ENCODE measurements around the gene RIN3. TPM values are rescaled to one million over a fixed set of nuclear protein-coding genes. Genes with fewer than 3 reads are reported as not detected.

Gene RIN3
- total RNA-seq, 1 donor: 7.3 TPM

- H3K4me3 ChIP-seq (ENCODE audit: low read depth, low read length): no peak overlapping the region
- no peak for TF ChIP-seq CTCF (IDR thresholded peaks at IDR 0.05; ENCODE audit: insufficient read depth, low read depth, low read length)
- peak; percentile 98 for DNase-seq (ENCODE audit: low read depth)
These were observed 212.8 kb downstream of the RIN3 start for GRCh38 chr14:92726135-92726932.

GRCh38 chr14:92726933-92727262 is 213.3 kb downstream of the RIN3 start:
- no peak for TF ChIP-seq CTCF (IDR thresholded peaks at IDR 0.05; ENCODE audit: insufficient read depth, low read depth, low read length)
- H3K4me3 ChIP-seq (ENCODE audit: low read depth, low read length): no peak overlapping the region
- no peak for DNase-seq (ENCODE audit: low read depth)

GRCh38 chr14:92728759-92729364 is 215.3 kb downstream of the RIN3 start:
- H3K4me3 ChIP-seq (ENCODE audit: low read depth, low read length): no peak overlapping the region
- no peak for TF ChIP-seq CTCF (IDR thresholded peaks at IDR 0.05; ENCODE audit: insufficient read depth, low read depth, low read length)
- peak; percentile 38 for DNase-seq (ENCODE audit: low read depth)

- peak; percentile 97 for DNase-seq (ENCODE audit: low read depth)
- no peak overlapping the region for H3K4me3 ChIP-seq (ENCODE audit: low read depth, low read length)
- TF ChIP-seq CTCF (IDR thresholded peaks at IDR 0.05; ENCODE audit: insufficient read depth, low read depth, low read length): no peak
These were observed 216.2 kb downstream of the RIN3 start for GRCh38 chr14:92729634-92730358.

GRCh38 chr14:92731622-92732115 is 218.1 kb downstream of the RIN3 start:
- H3K4me3 ChIP-seq (ENCODE audit: low read depth, low read length): no peak overlapping the region
- no peak for TF ChIP-seq CTCF (IDR thresholded peaks at IDR 0.05; ENCODE audit: insufficient read depth, low read depth, low read length)
- no peak for DNase-seq (ENCODE audit: low read depth)

GRCh38 chr14:92733007-92733406 is 219.4 kb downstream of the RIN3 start:
- peak; percentile 40 for DNase-seq (ENCODE audit: low read depth)
- no peak for TF ChIP-seq CTCF (IDR thresholded peaks at IDR 0.05; ENCODE audit: insufficient read depth, low read depth, low read length)
- no peak overlapping the region for H3K4me3 ChIP-seq (ENCODE audit: low read depth, low read length)

All from fibroblast of villous mesenchyme (primary cell).